Left lung (tissue), 10 donors: Measurements from ENCODE around the gene NUCB2. TPM values are rescaled to one million over a fixed set of nuclear protein-coding genes. Genes with fewer than 3 reads are reported as not detected.

Experiments used
- ATAC-seq: fragments of 200-7000 bp; cut with Tn5 transposase; one replicate; pipeline ENCODE4 v1.9.1; 2020; ENCODE audit warnings: moderate library complexity
- DNase-seq, 4 donors: peaks; one replicate each; pipeline ENCODE4 v3.0.0-alpha.2; 2013 to 2020
- H3K27ac ChIP-seq, 2 donors: fragments of 200-600 bp; sonication (generic) in 1 of 2; one replicate each; pipeline versions ENCODE4 v1.5.0 to v1.8.0; 2020 to 2021
- H3K27me3 ChIP-seq, 2 donors: fragments of 200-600 bp; sonication (generic) in 1 of 2; one replicate each; pipeline versions ENCODE4 v1.5.0 to v1.8.0; 2020 to 2021
- H3K36me3 ChIP-seq, 2 donors: fragments of 200-600 bp; sonication (generic) in 1 of 2; one replicate each; pipeline versions ENCODE4 v1.5.0 to v1.8.0; 2020 to 2021
- H3K4me1 ChIP-seq, 2 donors: fragments of 200-600 bp; one replicate each; pipeline ENCODE4 v1.8.0; 2021
- H3K4me3 ChIP-seq, 2 donors: fragments of 200-600 bp; sonication (generic) in 1 of 2; one replicate each; pipeline versions ENCODE4 v1.5.0 to v1.8.0; 2020 to 2021; ENCODE audit warnings: mild to moderate bottlenecking in 1 of 2
- H3K9me3 ChIP-seq, 2 donors: fragments of 200-600 bp; sonication (generic) in 1 of 2; one replicate each; pipeline versions ENCODE4 v1.5.0 to v1.8.0; 2020 to 2021
- CTCF ChIP-seq, 2 donors: fragments of 200-600 bp; sonication (generic) in 1 of 2; IDR thresholded peaks; one replicate each; pipeline versions ENCODE4 v1.5.0 to v1.8.0; 2021; ENCODE audit warnings: antibody characterized with exemption in 2 of 2
- intact Hi-C, 2 donors: fragments of 100-400 bp; cut with DNase I; formaldehyde crosslinking; loops; one replicate each; pipeline versions ENCODE4 v1.11.2 to v1.14.2; 2022
- polyA plus RNA-seq, 6 donors: library from polyadenylated mRNA; unstranded; fragments of 120-200 nt; gene quantifications; one replicate each; pipeline ENCODE4 v1.2.1, GENCODE V29; 2013; ENCODE audit not compliant: insufficient read length in 6 of 6
- total RNA-seq, 2 donors: library from RNA; stranded (reverse); fragmentation: NEBNext Ultra II Directional; extraction: Animal tissue kit (Norgen Biotek cat#: 25700); gene quantifications; one replicate each; pipeline ENCODE4 v1.2.1, GENCODE V29; 2021
- donor health status: DM: no; HTN: yes; CAD: no.
- donor health status: DM: no; HTN: no; CAD: no.

The NUCB2 gene
- total and polyA plus RNA-seq, 8 donors, result 77.3 to 132 (median 93.4) TPM

- Histone ChIP-seq H3K27ac (no peak overlapping the region), H3K9me3 (no peaks in the 10 kb centered on the region), H3K36me3 (peaks cover 0 to 35% of the 10 kb centered on the region in 2 donors), H3K4me1 (peaks cover 0 to 4% of the 10 kb centered on the region in 2 donors), H3K4me3 (no peak overlapping the region), H3K27me3 (no peaks in the 10 kb centered on the region)
- ATAC-seq, result no peak
- DNase-seq, result no peak
- intact Hi-C loops, result no loop called here
- no peak for TF ChIP-seq CTCF (IDR thresholded peaks at IDR 0.05)
These were observed 16.8 kb downstream of the NUCB2 start for GRCh38 chr11:17293311-17293710.

- H3K4me1 ChIP-seq, result peaks cover 0 to 4% of the 10 kb centered on the region in 2 donors
- DNase-seq (no peak), ATAC-seq (no peak)
- intact Hi-C loops, result no loop called here
- no peak overlapping the region for H3K4me3 ChIP-seq
- no peaks in the 10 kb centered on the region for H3K27me3 ChIP-seq
- H3K9me3 ChIP-seq, result no peaks in the 10 kb centered on the region
- no peak for TF ChIP-seq CTCF (IDR thresholded peaks at IDR 0.05)
- H3K36me3 ChIP-seq, result peaks cover 0 to 39% of the 10 kb centered on the region in 2 donors
- H3K27ac ChIP-seq, result no peak overlapping the region
These were observed 17.5 kb downstream of the NUCB2 start for GRCh38 chr11:17294033-17294432.

DNA sequence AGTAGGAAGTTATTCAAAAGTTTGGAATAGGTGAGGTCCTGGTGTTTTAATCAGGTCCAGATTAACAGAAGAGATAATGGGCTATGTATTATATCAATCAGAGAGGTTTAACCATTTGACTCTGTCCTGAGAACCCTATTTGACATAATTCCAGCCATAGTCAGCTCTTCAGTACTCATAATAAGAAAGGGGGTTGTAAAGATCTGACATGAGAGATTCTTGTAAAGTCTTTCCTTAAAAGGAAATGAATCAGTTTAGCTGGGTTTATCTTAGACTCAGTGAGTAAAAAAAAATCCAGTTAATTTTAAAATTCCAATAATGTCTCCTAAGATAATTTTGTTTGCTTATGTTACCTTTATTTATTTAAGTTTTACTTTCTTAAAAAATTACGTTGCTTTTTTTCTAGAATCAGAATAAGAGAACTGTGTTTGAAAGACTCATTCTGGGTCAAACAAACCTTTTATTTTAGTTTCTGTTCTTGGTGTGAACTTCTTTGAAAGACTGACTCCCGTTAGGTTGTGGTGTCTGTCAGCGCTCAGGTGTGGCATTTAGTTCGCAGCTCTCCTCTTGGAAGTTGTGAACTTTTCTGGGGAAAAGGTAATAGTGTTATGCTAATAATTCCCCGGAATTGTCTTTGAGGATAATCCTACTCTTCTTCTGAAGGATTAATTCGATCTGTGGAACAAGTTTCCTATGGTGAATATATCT, 20.5 kb downstream of the NUCB2 start:
- ATAC-seq (no peak), DNase-seq (no peak)
- TF ChIP-seq CTCF (IDR thresholded peaks at IDR 0.05), result no peak
- Histone ChIP-seq H3K4me1 (peaks cover 0 to 4% of the 10 kb centered on the region in 2 donors), H3K4me3 (no peak overlapping the region), H3K27ac (no peak overlapping the region), H3K36me3 (peaks cover 0 to 64% of the 10 kb centered on the region in 2 donors), H3K9me3 (no peaks in the 10 kb centered on the region), H3K27me3 (no peaks in the 10 kb centered on the region)
- intact Hi-C loops, result no loop called here

GRCh38 chr11:17298302-17298701, 21.8 kb downstream of the NUCB2 start:
- no peak overlapping the region for H3K27ac ChIP-seq
- intact Hi-C loops, result no loop called here
- TF ChIP-seq CTCF (IDR thresholded peaks at IDR 0.05), result no peak
- H3K36me3 ChIP-seq, result peaks cover 0 to 77% of the 10 kb centered on the region in 2 donors
- no peak overlapping the region for H3K4me3 ChIP-seq
- no peak for ATAC-seq
- no peaks in the 10 kb centered on the region for H3K4me1 ChIP-seq
- no peaks in the 10 kb centered on the region for H3K9me3 ChIP-seq
- H3K27me3 ChIP-seq, result no peaks in the 10 kb centered on the region
- no peak for DNase-seq

- Histone ChIP-seq H3K36me3 (peaks cover 0 to 93% of the 10 kb centered on the region in 2 donors), H3K4me3 (no peak overlapping the region), H3K27me3 (no peaks in the 10 kb centered on the region), H3K4me1 (no peaks in the 10 kb centered on the region), H3K27ac (no peak overlapping the region), H3K9me3 (no peaks in the 10 kb centered on the region)
- no peak for DNase-seq
- intact Hi-C loops, result no loop called here
- TF ChIP-seq CTCF (IDR thresholded peaks at IDR 0.05), result no peak
- ATAC-seq, result no peak
These were observed 23.8 kb downstream of the NUCB2 start for GRCh38 chr11:17300372-17300771.
